DMS79 (cell line): Measurements from ENCODE around the gene SUOX.
"Not testable (repeated sequence)": the region's sequence is repeated elsewhere in the genome, so short reads cannot be mapped to it uniquely, and the experiment has no call there.

Source experiments
- DNase-seq: peaks from one replicate; lab custom pipeline; 2025; lab: John Stamatoyannopoulos, UW

SUOX gene

DNA sequence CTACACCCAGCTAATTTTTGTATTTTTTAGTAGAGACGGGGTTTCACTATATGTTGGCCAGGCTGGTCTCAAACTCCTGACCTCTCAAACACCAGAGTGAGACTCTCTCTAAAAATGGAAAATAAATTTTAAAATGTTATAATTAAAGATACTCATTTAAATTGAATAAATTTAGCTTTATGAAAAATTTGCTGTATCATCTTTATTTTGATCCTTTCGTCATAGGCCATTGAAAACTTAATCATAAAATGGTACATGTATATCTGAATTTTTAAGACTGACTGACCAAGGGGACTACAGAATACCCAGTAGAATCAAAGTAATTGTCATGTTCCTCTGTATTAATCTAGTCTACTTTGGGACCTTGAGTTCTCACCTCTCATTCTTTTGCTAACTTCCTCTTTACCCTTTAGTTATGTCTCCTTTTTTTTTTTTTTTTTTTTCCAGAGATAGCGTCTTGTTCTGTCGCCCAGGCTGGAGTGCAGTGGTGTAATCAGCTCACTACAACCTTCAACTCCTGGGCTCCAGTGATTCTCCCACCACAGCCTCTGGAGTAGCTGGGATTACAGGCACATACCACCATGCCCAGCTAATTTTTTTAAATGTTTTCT, 13.7 kb upstream of the SUOX start:
- no peak for DNase-seq

DNA sequence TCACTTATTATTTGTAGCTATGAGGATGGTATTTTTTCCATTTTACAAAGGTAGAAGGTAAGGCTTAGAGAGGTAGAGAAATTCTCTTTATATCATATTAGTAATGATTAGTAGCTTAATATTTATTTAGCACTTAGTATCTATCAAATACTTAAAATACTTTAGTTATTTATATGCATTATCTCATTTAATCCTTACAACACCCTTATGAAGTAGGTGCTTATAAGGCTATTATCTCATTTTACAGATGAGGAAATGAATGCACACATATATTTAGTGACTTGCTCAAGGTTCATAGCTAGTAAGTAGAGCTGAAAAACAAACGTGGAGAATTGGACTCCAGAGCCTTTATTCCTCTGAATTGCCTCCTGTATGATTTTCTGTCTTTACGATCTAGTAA, 12.2 kb upstream of the SUOX start:
- no peak for DNase-seq

DNA sequence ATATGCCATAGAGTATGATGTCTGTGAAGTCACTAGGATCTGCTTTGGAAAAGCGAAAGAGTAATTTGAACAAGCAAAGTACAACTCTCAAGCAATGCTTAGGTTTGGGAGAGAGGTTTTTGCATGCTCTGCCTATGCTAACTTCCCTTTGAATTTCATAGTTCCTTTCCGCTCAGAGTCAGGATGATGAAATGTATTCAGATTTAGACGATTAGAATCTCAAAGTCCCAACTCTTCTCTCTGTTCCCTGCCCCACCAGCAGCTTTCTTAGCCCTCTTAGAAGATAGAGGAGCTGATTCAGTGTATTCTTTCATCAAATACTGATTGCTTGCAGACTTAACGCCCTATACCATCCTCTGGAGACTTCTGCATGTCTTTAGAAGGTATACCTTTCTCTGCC, 11.7 kb upstream of the SUOX start:
- DNase-seq, result no peak

DNA sequence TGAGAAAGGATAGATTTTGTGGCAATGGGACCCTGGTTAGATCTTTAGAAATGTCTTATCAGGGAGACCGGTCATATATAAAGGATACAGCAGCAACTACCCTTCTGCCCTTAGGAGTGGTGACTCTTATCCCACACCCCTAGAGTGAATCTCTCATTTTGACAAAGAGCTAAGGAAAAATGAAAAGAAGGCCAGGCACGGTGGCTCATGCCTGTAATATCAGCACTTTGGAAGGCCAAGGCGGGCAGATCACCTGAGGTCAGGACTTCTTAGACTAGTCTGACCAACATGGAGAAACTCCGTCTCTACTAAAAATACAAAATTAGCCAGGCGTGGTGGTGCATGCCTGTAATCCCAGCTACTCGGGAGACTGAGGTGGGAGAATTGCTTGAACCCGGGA, 11.1 kb upstream of the SUOX start:
- not testable (repeated sequence) for DNase-seq

DNA sequence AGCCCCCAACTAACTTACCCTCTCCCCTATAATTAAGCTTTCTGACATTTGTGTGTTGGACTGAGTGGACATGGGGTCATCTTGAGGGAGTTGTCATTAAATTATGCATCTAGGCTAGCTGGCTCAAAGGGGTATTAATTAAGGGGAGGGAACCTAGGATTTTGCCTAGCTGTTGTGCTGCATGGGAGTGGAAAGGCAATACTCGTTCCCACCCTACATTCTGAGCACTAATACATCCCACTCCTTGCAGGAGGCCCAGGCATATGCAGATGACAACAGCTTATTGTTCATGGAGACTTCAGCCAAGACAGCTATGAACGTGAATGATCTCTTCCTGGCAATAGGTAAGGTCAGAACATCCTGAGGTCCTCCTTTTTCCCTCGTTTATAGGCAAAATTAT, 6.0 kb upstream of the SUOX start:
- no peak for DNase-seq

DNA sequence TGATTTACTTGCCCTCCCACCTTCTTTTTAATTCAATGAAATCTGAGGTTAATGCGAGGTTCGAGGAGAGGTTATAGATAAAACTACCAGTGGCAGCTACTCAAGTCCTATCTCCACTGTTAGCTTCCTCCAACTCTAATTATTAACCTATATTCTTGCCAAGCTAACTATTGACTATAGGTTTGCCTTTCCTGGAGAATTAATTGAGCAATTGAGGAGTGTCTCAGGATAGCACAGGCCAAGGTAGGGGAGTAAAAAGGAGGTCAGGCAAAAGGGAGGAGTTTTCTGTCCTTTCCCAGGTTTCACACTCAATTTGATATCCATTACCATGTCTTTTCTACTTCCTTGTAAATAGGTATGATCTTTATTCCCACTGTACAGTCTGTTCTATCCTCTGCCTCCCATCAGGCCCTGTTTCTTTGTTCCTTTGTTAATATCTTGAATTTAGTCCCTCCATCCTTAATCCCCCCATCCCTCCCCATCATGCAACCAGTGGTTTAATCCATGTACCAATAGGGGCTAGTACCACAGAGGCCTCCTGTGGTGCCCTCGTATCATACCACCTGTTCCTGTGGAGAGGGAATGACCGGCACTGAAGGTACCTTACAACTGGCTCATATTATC, 3.7 kb upstream of the SUOX start:
- no peak for DNase-seq

DNA sequence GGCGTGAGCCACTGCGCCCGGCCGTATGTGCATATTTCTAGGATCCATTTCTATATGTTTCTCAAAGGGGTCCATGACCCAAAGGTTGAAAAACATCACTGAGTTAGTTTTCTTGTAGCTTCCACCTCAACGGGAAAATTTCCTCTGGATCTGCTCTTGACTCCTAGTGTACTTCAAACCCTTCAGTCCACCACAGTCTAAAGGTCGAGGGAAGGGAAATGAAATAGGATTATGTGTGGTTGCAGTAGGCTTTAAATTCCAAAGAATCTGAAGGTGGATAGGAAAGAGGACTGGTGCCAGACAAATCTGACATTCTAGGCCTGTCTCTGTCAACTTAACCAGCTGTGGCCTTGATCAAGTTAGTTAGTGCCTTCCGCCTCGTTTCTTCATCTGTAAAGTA, 1.7 kb upstream of the SUOX start:
- no peak for DNase-seq

DNA sequence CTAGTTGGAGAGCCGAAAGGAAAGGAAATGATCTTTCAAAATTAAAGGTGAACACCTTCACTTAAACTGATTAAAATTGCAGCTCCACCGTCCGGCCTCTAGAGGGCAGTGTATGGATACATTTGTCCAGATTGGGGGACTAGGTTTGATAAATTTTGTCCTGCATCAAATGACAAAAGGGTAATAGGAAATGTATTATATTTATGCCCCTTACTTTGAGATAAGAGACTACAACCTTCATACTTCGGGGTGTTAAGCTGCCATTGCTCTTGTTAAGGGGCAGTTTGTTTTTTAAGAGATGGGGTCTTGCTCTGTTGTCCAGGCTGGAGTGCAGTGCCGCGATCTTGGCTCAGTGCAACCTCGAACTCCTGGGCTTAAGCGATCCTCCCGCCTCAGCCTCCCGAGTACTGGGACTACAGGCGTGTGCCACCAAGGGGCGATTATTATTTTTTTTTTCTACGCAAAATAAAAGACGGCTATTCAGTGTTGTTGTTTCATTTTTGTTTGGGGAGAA, 818 bp upstream of the SUOX start:
- peak; percentile 24 for DNase-seq

DNA sequence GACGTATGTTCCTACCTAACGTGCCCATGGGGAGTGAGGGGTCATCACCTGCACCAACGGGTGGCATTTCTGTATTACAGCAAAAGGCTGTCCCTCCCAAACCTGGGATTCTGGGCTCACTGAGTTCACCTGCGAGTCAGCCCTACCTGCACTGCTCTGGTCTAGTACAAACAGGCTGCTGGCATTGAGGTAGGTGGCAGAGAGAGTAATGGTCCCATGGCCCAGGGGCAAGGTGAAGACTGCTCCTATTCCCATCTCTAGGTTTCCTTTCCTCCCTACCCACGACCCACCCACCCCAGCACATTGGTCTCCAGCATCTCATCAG, 421 bp downstream of the SUOX start:
- DNase-seq, result no peak

DNA sequence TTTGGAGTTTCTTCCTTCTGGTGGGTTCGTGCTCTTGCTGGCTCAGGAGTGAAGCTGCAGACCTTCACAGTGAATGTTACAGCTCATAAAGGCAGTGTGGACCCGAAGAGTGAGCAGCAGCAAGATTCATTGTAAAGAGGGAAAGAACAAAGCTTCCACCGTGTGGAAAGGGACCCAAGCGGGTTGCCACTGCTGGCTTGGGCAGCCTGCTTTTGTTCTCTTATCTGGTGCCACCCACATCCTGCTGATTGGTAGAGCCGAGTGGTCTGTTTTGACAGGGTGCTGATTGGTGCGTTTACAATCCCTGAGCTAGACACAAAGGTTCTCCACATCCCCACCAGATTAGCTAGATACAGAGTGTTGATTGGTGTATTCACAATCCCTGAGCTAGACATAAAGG, 2.4 kb downstream of the SUOX start:
- DNase-seq, result not testable (repeated sequence)

DNA sequence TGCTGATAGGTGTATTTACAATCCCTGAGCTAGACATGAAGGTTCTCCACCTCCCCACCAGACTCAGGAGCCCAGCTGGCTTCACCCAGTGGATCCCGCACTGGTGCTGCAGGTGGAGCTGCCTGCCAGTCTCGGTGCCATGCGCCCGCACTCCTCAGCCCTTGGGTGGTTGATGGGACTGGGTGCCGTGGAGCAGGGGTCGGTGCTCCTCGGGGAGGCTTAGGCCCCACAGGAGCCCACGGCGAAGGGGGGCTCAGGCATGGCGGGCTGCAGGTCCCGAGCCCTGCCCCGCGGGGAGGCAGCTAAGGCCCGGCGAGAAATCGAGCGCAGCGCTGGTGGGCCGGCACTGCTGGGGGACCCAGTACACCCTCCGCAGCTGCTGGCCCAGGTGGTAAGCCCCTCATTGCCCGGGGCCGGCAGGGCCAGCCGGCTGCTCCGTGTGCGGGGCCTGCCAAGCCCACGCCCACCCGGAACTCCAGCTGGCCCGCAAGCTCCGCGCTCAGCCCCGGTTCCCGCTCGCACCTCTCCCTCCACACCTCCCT, 3.0 kb downstream of the SUOX start:
- not testable (repeated sequence) for DNase-seq

DNA sequence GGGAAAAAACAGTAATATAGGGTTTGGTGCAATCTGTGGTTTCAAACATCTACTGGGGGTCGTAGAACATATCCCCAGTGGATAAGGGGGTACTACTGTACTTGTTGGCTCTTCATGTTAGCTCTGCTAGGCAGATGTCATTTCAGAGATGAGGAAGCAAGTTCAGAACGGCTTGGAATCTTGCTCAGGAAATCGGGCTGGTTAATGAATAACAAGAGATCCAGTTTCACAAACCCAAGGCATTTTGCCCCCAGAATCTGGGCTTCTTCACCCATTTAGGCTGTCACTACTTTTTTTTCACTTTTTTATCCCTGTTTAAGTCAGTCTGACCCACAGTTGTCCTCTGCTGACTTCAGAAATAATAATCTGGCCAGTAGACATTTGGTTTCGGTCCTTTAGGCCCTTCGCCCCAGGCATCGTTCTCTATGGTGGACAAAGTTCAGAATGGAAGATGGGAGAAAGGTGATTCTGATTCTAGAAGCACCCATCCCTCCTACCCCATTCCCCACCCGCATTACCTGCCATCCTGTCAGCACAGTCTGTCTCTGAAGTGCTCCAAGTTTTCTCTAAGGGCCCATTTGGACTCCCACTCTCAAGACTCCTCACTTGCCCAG, 4.5 kb downstream of the SUOX start:
- DNase-seq, result no peak

DNA sequence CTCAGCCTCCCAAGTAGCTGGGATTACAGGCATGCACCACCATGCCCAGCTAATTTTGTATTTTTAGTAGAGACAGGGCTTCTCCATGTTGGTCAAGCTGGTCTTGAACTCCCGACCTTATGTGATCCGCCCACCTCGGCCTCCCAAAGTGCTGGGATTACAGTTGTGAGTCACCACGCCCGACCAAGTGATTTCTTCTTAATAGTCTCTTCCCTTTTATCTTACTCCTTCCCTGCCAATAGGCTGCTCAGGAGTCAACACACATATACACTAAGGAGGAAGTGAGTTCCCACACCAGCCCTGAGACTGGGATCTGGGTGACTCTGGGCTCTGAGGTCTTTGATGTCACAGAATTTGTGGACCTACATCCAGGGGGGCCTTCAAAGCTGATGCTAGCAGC, 6.3 kb downstream of the SUOX start:
- DNase-seq, result not testable (repeated sequence)

DNA sequence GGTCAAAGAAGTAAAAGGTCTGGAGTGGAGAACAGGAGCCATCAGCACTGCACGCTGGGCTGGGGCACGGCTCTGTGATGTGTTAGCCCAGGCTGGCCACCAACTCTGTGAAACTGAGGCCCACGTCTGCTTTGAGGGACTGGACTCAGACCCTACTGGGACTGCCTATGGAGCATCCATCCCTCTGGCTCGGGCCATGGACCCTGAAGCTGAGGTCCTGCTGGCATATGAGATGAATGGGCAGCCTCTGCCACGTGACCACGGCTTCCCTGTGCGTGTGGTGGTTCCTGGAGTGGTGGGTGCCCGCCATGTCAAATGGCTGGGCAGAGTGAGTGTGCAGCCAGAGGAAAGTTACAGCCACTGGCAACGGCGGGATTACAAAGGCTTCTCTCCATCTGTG, 7.1 kb downstream of the SUOX start:
- no peak for DNase-seq

DNA sequence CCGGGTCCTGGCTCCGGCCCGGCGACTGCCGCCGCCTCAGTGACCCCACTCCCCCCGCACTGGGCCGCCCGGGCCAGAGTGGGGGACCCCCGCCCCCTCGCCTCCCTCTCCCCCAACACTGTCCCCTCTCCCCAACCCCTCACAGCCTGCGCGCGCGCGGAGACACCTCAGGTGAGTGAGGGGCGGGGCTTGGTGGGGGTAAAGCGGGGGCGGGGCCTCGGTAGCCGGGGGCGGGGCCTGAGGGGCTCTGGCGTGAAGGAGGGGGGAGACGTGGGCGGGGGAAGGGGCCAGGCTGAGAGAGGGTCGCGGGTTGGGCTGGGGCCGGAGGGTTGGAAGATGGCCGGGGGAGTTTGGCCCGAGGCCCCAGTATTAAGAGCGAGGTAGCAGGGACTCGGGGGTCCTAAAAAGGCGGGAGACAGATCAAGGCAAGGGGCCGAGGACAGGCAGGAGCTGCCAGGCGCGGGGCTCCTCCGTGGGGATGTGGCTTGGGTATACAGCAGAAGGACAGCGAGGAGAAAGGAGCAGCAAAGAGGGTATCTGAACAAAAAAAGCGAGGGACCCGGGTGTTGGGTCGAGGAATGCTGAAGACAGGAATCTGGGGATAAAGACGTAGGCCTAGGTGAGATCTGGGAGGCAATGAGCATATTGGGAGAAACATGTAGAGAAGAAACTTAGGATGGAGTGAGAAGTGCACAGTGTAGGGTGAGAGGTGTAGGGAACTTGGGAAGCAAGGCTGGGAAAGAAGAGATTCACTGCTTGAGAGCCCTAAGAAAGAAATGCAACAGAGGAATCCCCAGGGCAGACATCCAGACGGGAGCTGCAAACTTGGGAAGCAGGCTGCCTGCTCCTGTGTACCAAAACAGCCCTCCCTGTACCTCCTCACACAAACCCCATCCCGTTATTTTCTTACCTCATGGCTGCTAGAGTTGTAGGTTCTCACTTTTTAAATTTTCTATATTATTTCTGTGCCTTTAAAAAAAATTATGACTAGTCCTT, 10.8 kb downstream of the SUOX start:
- peak; percentile 23 for DNase-seq

DNA sequence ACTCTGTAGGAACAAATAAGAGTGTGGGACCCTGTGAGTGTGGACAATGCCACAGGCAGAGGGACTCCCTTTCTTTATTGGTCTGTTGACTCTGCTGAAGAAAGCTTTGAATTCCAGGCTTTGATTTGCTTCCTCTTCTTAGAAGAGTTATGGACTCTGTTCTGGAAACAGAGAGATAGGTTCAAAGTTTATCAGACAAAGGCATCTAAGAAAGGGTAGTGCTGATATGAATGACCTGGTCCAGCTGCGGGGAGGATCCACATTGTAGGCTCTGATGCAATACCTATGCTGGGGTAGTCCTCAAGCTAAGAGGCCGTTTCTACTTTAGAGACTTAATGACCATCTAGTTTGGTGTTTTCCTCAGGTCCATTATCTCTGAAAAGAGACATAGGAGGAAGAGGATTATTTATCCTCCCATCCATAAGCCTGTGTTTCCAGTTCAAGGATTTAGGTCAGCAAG, 13.1 kb downstream of the SUOX start:
- DNase-seq, result no peak

DNA sequence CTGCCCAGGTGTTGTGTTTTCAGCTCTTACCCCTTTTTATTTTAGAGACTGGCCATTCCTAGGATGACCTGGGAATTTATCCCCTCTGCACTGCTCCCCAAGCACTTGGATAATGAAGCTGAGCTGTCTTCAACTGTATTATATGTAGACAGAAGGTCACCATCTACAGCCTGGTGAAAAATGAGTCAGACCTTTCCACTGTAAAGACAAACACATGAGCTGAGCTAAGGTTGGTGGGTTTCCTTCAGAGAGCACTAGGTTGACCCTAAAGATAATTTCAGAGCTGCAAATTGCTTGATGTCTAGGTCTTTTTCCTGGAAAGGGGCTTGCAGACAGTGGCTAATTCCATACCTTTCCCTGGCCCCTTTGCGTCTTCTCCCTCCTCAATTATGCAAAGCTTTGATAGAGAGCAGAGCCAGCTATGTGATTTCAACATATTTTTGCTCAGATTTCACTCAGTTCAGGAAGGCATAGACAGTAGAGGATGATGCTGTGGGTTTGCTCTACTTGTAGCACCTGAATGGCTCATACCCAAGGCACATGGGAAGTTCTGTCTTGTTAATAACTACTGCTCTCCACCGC, 14.5 kb downstream of the SUOX start:
- no peak for DNase-seq

DNA sequence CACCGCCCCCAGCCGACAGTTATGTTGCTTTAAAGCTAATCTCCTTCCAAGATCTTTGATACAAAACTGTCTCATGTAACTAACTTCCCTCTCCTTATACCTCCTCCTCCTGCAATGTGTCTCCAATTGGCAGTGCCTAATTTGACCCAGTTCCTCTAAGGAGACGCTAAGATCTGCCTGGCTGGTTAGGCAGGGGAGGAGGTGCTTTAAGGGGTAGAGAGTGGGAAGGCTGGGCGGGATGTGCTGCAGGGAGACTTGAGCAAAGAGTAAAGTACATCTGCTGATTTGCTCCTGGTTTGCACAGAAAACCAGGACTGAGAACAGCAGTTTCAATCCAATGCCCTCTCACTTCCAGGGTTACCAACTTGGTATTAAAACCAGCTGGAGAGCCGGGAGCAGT, 16.4 kb downstream of the SUOX start:
- DNase-seq, result no peak

DNA sequence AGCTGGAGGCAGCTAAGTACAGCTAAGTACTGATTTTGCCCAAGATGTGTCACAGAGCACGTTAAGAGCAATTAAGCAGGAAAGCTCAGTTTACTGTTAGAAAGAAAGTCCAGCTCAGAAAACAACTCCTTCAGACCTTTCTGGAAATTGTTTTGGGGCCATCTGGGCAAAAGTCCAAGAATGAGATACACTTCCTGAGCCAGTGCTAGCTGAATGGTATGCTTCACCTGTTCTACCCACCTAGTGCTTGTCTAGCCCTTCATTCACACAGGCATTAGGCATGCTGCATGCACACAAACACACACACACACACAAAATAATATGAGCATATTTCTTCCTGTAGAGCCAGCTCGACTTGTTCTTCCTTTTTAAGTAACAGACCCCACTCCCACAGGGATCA, 17.1 kb downstream of the SUOX start:
- peak; percentile 73 for DNase-seq

DNA sequence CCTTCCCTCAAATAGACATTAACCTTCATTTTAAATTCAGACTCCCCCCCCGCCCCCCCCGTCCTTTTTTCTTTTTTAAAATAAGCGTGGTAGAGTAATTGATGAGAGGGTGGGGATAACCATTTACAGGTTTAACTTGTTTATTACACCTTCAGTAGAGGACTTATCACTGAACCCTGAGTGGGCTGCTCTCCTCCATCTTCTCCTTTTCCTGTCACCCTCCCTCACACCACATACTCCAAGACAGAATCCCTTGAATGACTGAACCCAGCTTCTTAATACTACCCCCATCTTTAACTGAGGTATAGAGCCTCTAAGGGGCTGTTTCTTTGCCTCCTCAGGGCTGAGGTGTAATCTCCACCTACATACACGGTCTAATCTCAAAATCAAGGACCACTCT, 20.1 kb downstream of the SUOX start:
- no peak for DNase-seq

DNA sequence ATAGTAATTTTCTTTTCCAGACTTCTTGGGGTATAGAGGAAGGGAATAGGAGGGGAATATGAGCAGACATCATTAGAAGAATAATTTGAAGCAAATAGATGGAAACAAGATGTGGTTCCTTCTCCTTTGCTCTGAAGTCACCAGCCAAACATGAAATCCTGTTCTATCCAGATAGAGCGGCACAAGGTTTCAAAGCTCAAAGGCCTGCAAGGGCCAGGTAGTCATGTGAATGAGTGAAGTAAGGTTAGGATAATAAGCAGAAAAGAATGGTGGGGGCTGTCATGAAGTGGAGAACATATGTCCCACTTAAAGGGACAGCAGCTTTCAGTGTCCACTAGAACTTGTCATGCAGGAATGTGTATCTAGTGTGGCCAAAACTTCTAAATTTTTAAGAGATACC, 21.3 kb downstream of the SUOX start:
- no peak for DNase-seq
